Measurements from ENCODE around the gene CRTC1.
"Not testable (repeated sequence)": the region's sequence is repeated elsewhere in the genome, so short reads cannot be mapped to it uniquely, and the experiment has no call there.

The CRTC1 gene

DNA sequence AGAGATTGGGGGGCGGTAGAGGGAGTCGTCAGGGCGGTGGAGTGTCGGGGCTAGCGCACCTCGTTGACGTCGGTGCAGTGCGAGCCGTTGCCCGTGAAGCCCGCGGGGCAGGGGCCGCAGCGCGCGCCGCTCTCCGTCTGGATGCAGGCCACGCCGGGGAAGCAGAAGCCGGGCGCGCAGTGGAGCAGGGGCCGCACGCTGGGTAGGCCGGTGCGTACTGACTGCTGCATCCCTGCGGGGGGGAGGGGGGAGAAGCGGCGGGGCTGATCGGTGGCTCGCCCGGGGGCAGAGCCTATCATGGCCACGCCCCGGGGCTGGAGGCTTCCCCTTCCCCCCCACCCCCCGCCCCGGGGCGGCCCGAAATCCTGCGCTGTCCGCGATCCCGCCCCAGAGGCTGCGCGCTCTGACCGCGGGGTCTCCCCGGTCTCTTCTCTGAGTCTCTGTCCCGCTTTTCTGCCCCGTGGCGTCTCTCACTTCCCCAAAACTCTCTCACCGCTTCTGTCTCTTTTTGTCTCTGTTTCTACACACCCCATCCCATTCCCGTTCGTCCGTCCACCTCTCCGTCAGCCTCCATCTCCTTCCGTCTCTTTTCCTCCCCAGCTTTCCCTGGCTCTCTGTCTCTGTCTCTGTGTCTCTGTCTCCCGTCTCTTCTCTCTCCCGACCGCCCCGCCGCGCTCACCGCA lies 106.5 kb downstream of the CRTC1 start:
- DNase-seq, result peak in 1 of 2 donors; percentile 34

DNA sequence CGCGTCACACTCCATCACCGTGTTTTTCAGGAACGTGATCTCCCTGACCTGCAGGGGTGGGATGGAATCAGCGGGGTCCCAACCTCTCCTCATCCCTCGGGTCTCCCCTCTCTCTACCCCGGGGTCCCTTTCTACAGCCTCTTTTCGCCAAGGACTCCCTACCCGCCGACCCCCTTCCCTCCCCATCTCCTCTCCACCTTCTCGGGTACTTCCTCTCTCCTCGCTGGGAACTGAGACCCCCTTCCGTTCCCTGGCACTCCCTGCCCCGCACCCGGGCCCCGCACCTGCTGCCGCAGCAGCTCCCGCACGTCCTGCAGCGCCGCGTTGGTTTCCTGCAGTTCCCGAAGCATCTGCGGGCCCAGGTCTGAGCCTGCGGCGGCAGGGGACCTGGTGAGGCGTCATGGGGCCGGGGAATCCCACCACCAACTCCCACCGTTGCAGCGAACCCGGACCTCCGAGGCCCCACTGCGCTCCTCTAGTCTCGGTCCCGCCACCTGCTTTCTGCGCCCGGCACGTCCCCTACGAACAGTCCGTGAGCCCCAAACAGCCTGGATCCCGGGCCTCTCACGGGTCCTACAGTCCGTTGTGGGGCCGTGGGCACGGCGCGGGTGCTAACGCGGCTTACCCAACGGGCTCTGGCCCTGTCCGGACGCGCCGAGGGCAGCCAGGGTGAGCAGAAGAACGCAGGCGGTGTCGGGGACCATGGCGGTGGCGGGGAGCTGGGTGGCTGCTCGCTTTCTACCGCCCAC lies 107.3 kb downstream of the CRTC1 start, which contains the start of gene COMP:
Gene COMP, minus strand, starts transcription at position 740 of the 749 bp plus-strand sequence. Its CDS starts 36 bp downstream, at position 704.
- DNase-seq, result no peak

DNA sequence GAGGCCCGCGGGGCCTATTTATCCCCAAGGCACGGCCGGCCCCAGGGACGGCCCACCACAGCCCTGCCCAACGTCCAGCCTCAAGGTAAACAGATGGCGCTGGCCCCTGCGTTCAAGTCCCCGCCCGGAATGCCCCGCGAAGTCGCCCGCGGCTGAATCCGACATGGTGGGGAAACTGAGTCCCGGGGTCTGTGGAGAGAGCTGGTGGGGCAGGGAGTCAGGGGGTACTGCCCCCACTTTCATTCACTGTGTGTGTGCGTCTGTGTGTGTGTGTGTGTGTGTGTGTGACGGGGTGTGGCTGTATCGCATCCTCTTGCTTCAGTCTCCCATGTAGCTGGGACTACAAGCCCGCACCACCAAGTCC lies 107.8 kb downstream of the CRTC1 start:
- DNase-seq, result no peak

DNA sequence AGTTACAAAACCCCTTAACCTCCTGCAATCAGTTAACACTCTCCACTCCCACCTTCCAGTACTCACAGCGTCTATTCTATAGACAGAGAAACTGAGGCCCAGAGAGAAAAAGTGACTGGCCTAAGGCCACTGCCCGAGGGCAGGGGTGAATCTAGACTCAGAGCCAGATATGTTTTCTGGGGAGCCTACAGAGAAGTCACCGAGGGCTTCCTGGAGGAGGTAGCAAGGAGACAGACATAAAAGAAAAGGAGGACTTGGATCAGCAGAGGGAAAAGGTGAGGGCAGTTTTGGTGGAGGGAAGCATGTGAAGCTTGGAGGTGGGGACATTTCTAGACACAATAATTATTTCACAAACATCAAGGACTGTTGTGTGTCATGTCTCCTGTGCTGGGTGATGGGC lies 109.2 kb downstream of the CRTC1 start:
- no peak for DNase-seq

DNA sequence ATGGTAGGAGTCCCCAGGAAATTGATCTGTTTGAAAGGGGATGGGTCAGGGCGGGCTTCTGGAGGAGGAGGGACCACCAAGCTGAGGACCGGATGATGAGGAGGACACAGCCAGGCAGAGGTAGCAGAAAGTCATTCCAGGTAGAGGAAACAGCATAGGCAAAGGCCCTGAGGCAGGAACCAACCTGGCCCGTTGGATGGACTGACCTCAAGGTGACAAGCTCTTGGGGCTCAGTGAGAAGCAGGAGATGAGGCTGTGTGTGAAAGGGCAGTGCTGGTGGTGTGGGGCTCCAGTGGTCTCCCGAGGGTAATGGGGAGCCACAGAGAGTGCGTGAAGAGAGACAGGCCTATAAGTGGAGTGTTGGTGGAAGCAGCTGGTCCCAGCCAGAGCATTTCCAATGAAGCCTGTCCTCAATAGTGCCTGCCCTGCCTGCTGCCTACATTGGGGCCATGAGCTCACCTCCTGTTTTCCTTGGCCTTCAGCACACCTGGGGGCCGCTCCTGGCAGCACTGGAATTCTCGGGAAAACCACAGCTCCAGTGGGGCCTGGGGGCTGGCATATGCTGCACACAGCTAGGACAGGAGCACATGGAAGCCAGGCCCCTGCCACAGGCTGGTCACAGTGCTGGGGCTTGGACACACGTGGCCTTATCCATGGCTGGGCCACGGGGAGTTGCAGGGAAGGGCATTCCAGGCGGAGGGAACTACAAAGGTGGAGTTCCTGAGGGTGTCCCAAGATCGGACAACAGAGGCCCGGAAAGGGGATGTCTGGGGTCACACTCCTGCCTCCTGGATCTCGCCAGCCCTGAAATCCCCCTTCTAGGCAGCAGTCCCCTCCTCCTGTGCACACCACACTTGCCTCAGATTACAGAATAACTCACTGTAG lies 109.9 kb downstream of the CRTC1 start:
- DNase-seq, result no peak

DNA sequence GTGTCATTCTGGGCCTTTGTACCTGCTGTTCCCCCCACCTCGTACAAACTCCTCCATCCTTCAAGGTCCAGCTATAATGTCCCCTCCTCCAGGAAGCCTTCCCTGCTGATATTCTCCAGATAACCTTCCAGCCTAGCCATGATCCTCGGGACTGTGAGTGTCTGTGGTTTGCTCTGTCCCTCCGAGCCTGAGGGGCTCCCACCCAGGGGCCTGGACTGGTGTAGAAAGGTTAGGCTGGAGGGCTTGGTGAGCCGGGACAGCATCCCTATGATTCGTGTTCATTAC lies 110.5 kb downstream of the CRTC1 start:
- no peak for DNase-seq

DNA sequence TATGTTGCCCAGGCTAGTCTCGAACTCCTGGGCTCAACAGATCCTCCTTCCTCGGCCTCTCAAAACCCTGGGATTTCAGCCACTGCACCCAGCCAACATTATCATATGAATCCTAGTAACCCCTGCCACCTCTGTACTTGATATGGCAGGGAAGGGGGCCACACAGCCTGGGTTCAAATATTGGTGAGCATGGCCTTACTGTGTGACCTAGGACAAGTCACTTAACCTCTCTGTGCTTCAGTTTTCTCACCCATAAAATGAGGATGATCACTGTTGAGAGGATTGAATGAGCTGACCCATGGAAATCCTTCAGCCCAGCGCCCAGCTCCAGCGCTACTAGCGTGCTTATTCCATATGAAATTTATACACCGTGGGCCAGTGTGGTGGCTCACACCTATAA lies 111.2 kb downstream of the CRTC1 start:
- DNase-seq, result no peak

DNA sequence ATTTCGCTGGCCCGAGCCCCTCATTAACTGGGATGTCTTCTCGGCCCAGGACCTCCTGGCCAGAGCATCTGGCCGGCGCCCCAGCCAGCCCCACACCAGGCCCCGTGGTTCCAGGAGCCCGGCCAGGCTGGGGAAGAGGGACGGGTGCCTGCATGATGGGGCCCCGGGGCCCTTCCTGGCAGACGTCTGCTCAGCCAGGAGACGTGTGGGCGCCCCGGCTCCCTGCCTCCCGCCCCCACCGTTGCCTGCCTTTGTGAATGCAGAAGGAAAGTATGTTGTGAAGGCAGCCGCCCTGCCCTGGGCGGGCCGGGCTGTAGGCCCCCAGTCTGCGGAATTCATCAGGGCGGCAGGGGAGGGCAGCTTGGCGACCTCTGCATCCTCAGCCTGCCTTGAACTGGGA lies 112.1 kb downstream of the CRTC1 start:
- no peak for DNase-seq

DNA sequence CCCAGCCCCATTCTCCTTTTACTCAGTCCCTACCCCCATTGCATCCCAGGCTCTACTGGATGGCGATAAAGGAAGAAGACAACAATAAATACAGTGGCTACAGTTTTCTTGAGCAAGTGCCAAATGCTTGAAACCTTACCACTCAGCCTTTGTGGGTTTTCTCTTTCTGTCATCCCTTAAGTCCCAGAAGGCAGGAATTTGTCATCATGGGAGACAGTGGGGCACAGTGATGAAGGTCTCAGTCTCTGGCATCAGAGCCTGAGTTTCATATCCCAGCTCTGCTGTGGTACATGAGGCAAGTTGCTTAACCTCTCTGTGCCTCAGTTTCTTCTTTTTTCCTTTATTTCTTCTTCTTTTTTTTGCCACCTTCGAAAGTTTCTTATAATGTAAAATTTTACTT lies 112.8 kb downstream of the CRTC1 start:
- no peak for DNase-seq

DNA sequence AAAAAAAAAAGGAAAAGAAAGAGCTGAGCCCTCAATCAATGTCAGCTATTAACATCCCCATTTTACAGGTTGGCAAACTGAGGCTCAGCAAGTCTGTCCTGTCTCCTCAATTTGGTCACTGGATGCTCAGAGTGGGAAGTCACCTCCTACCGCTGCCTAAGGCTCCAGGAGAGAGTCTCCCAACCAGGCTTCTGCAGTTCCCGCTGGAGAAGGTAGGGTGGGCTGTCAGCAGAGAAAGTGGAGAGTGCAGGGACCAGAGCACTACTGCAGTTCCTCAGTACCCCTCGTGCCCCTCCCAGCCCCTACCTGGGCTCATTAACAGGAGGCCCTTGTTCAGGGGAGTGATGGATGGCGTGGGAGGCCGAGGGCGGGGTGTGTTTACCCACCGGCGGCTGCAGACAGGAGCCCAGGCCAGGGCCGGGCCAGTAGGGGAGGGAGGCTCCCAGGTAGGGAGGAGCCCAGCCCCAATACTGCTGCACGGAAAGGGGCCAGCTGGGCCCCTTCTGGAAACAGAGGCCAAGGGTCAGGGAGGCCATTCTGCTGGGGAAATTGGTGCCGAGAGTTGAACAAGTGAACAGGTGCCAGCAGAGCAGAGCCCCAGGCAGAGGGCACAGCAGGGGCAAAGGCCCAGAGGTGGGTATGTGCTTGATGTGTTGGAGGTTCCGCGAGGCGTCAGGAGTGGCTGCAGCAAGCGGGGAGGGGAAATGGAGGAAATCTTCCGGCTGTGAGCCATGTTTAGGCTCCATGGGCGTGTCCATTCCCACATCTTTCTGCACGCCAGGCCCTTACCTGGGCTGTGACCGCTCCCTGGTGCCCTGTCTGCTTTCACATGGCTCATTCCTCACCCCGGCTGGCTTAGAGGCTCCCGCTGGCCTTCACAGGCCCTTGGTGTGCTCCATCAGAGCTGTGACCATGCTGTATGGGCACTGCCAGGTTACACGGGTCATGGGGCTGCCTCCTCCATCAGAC lies 115.2 kb downstream of the CRTC1 start:
- DNase-seq, result no peak

DNA sequence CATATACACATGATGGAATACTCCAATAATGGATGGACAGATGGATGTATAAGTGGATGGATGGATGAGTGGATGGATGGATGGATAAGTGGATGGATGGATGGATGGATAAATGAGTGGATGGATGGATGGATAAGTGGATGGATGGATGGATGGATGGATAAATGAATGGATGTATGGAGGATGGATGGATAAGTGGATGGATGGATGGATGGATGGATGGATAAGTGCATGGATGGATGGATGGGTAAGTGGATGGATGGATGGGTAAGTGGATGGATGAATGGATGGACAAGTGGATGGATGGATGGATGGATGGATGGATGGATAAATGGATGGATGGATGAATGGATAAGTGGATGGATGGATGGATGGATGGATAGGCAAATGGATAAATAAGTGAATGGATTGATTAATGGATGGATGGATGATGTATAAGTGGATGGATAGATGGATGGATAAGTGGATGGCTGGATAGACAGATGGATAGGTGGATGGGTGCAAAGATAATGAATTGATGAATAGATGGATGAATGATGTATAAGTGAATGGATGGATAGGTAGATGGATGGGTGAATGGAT lies 116.0 kb downstream of the CRTC1 start:
- DNase-seq, result no peak

DNA sequence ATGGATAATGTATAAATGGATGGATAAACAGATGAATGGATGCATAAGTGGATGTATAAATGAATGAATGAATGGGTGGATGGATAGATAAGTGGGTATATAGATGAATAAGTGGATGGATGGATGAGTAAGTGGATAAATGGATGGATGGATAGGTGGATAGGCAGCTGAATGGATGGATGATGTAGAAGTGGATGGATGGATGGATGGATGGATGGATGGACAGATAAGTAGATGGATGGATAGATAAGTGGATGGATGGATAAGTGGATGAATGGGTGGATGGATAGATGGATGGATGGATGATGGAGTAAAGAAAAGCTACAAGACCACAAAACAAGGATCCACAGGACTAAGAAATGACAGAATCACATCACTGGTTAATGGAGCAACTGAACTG lies 116.6 kb downstream of the CRTC1 start:
- DNase-seq, result no peak

DNA sequence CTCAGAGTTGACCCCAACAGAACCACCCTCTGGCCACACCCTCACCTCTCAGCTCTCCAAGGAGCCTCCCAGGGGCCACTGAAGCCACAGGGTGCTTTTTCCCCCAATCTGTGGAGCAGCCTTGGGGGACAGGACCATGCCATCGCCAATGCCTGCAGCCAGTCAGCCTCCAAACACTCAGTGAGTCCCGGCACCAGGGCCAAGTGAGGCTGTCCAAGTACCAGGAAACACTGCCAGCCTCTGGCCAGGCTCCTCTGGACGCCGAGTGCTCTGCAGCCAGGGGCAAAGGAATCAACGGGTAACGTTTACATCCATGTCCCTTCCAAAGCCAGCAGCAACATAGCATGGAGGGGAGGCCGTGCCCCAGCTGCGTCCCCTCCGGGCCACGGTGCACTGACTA lies 117.2 kb downstream of the CRTC1 start:
- no peak for DNase-seq

DNA sequence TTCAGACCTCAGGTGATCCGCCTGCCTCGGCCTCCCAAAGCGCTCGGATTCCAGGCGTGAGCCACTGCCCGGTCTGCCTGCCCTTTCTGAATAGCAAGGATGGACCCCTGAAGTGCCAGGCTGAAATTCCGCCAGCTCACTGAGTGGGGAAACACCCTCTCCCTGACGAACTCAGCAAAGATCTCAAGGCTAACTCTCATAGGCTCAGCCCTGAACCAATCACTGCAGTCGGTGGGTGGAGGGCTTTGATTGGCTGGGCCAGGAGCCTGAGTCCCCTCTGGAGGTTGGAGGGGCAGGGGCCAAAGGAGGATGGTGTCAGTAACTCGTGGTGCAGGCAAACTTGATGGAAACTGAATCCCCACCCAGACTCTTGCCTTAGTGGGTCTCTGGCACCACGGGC lies 118.9 kb downstream of the CRTC1 start:
- DNase-seq, result no peak

DNA sequence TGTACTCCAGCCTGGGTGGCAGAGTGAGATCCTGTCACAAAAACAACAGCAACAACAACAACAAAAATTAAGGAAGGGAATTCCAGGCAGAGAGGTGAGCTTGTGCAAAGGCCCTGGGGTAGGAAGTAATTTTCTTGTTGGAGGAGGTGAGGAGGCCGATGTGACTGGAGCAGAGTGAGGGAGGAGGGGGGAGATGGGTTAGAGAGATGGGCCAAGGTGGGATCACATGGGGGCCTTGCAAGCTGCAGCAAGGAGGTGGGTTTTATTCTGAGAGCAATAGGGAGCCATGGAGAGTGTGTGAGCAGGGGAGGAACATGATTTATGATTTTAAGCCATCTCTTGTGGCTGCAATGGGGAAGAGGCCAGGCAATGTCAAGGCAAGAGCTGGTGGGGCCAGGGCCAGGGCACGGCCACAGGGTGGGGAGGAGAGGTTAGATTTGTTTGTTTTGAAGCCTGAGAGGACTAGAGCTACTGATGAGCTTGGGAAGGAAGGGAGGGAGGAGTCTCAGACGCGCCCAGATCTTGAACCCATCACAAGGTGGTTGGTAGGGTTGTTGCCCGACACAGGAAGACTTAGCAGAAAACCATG lies 120.2 kb downstream of the CRTC1 start:
- no peak for DNase-seq

DNA sequence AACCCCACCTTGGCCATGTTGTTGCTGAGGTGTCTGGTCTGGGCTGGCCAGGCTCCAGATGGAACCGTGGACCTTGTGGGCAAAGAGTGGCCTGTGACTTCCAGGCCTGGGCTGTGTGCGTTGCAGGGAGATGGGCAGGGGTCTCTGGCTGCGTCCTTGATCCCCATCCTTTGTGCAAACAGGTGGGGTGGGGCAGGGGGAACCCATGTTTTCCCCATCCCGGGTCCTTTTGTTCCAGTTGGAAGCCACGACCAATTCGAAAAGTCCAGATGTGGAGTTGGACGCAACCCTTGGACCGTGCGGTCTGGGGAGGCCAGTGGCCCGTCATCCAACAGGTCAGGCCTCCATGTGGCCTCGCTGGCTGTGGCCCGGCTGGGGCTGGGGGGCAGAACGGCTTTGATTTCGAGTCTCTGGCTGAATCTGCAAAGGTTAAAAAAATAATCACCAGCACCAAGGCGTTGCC lies 120.7 kb downstream of the CRTC1 start:
- no peak for DNase-seq

DNA sequence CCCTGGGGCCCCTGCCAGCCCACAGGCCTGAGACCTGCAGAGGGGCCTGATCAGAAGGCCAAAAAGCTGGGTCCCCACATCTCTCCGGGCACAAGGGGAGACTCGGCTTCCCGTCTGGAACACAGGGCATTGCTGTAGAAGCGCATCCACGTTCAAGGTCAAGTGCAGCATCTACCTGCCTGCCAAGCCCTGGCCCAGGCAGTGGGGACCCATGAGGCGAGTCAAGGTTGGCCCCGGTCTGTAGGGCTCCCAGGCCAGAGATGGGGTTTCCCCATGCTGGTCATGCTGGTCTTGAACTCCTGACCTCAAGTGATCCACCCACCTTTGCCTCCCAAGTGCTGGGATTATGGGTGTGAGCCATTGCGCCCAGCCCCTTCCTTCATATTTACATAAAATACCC lies 121.2 kb downstream of the CRTC1 start:
- no peak for DNase-seq

DNA sequence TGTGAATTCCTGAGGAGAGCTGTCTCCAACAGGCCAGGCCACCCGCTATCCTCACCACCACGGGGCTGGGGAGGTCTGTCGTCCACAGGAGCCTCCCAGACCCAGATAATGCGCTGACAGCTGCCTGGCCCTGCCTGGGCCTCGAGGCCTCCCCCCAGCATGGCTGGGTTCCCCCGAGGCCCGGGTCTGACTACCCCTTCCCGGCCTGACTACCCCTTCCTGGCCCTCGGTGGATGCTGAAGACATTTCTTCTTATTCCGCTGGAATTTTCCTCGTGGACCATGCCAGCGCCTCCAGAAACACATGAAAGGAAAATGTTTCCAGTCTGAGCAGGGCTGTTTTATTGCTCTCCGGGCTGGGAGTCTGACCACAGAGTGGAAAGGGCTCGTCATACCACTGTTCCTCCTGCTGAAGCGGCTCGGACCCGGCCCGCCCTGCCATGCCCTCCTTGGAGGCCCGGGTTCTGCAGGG lies 124.4 kb downstream of the CRTC1 start:
- no peak for DNase-seq

DNA sequence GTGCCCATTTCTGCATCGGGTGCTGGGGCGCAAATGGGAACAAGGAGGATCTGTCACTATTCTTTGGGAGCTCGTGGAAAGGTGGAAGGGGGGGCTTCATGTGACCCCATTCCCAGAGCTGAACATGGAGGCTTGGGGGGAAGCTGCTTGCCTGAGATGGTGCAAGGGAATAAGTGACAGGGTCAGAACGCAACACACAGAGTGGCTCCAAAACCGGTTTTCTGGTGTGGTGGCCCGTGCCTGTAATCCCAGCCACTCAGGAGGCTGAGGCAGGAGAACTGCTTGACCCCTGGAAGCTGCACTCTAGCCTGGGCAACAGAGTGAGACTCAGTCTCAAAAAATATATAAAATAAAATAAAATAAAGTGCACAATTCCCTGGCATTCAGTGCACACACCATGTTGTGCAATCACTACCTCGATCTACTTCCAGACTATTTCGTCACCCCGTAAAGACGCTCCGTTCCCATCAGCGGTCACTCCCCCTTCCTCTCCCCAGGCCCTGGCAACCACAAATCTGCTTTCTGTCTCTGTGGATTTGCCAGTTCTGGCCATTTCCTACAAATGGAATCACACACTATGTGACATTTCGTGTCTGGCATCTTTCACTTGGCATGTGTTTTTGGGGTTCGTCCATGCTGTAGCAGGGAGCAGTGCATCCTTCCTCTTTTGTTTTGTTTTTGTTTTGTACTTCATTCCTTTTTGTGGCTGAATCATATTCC lies 125.8 kb downstream of the CRTC1 start:
- DNase-seq, result no peak

DNA sequence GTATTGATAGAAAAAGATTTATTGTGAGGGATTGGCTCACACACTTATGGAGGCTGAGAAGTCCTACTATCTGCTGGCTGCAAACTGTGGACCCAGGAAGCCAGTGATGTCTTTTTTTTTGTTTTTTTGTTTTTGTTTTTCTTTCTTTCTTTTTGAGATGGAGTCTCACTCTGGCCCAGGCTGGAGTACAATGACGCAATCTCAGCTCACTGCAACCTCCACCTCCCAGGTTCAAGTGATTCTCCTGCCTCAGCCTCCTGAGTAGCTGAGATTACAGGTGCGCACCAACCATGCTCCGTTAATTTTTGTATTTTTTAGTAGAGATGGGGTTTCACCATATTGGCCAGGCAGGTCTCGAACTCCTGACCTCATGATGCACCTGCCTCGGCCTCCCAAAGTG lies 128.2 kb downstream of the CRTC1 start:
- DNase-seq, result not testable (repeated sequence)

DNA sequence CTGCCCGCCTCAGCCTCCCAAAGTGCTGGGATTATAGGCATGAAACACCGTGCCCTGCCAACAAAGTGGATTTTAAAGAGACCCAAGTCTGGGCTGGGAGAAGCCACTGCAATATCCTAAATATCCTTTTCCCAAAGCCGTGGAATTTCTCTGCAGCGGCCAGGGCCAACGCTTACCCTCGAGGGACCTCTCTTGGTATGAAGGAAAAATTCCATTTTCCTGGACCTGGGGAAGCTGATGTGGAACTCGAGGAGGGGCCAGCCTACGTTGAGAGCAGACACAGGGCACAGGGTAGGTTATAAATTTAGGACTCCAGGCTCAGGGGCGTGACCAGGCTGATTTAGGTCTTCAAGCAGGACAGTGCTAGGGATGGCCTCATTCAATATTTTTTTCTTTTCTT lies 130.6 kb downstream of the CRTC1 start:
- no peak for DNase-seq

All from stimulated activated CD4-positive, alpha-beta T cell treated with anti-CD3 and anti-CD28 coated beads, Interleukin-2, amount 100 ng/mL, for 48 hours (primary cell).